GM15510 (cell line): ENCODE data around the gene UTP11.

Experiments
- POLR2A ChIP-seq: IDR thresholded peaks from 3 replicates; pipeline ENCODE4 v1.6.1; 2011; ENCODE audit warnings: borderline replicate concordance; ENCODE audit not compliant: insufficient read length; ENCODE audit errors: extremely low read depth

Gene UTP11

GRCh38 chr1:38050397-38051078, 38.0 kb downstream of the UTP11 start:
- no peak for TF ChIP-seq POLR2A

GRCh38 chr1:38051079-38051543, 38.6 kb downstream of the UTP11 start:
- no peak for TF ChIP-seq POLR2A

GRCh38 chr1:38052750-38053415, 40.3 kb downstream of the UTP11 start:
- no peak for TF ChIP-seq POLR2A

DNA sequence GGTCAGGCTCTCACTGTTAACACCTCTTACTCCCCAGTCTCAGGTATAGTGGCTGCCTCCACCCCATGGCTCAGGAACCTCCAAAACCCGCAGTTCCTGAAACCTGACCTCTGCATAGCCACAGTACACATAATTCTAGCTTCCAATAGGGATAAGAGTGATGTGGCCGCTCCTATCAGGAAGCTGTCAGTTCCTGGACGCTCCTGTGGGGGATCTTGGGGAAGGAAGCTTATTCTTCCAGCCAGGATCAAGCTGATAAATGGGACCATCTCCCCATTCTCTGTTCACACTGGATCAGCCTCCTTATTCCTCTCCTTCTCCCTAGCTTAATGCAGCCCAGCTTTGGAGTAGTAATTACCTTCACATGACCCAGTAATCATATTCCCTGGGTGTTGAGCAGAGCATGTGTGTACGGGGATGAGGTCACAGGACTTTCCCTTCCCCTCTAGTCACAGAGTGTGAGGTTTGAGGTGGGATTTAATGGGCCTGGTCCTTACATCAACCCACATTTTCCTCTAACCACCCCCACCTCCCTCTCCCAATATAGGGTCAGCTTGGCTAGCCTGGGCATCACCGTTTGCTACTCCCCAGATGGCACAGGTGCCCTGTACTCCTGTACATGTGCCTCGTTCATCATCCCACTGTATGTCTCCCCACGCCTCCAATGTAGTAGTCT, 41.0 kb downstream of the UTP11 start:
- TF ChIP-seq POLR2A = no peak

DNA sequence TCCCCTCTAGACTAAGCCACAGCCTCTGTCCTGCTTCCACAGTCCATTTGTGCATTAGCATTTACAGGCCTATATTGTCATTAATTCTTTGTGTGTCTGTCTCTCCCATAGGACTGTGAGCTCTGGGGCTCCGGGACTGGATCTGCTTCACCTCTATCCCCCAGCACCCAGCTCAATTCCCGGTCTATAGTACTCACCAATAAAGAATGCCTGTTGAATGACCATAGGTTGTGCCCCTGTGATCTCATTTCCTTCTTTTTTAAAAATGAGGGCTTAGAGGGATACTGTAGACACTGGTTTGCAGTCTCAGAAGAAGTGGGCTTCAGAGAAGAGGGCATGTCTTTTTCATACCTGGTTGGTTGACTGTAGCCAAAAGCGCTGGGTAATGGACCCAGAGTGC, 42.9 kb downstream of the UTP11 start:
- TF ChIP-seq POLR2A = no peak

DNA sequence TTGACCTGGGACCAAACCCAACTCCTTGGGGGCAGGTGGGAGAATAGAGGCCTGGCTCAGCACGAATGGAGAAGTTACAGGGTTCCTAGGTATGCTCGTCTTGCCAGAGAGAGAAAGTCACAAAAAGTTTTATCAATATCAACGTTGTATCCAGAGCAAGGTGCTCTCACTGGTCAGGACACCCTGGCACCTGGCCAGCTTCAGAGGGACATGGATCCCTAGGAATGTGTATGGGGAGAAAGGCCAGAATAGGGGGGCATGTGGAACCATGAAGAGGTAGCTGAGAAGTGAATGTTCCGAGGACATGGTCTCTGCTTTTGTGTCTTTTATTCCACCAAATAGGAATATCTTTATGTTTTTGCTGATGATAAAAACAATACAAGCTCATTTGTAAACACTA, 43.4 kb downstream of the UTP11 start:
- TF ChIP-seq POLR2A = no peak

DNA sequence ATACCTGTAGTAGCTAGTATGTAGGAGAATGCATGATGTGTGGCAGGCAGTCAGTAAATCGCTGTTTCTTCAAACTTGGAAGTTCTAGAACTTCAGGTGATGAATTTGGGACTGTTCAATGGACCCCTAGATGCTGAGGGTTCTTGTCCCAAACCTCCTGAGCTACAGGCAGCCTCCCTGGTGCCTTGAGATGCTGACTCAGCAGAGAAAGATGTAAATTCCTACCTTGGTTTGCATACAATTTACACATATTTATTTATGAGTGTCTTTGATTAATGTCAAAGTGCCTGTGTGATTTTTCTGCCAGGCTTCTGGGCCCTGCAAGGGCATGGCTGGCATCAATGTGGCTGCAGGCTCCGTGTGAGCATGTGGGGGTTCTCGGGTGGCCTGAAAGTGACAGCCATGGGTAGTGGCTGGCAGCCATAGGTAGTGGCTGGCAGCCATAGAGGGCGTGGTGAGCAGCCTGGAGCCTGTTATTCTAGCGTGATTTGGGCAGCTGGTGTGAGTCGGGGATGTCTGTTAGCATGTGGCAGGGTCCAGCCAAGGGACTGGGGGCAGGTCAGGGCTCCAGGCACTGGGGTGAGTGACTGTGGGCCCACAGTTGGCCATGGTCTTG, 47.2 kb downstream of the UTP11 start:
- TF ChIP-seq POLR2A = no peak

DNA sequence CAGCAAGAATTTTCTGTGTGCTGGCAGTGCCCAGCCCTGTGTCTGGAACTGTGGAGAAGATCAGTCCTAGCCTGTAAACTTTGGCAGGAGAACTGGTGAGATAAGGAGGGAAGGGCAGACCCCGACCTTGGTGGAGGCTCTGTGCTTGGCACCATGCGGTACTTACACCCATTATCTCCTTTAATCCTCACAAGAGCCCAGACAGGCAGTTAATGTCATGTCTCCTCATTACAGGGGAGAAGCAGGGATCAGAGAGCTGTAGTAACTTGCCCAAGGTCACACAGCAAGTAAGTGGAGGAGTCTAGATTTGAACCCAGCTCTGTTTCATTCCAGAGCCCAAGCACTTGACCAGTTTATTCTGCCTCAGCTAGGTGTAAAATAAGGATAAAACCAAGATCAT, 48.0 kb downstream of the UTP11 start:
- no peak for TF ChIP-seq POLR2A

DNA sequence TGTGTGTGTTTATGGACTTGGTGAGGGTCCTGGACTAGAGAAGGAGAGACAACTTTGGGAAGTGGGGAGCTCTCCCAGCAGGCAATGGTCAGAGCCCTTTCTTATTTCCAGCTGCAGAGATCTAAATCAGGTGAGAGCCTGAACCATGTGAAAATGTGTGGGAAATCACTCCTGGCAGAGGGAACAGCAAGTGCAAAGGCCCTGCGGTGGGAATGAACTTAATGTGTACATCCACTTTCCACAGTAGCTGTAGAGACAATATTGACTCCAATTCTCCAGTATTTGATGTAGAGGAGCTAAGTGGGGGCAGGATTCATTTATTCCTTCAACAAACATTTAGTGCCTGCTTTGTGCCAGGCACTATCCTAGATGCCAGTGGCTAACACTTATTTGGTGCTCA, 48.8 kb downstream of the UTP11 start:
- TF ChIP-seq POLR2A = no peak

DNA sequence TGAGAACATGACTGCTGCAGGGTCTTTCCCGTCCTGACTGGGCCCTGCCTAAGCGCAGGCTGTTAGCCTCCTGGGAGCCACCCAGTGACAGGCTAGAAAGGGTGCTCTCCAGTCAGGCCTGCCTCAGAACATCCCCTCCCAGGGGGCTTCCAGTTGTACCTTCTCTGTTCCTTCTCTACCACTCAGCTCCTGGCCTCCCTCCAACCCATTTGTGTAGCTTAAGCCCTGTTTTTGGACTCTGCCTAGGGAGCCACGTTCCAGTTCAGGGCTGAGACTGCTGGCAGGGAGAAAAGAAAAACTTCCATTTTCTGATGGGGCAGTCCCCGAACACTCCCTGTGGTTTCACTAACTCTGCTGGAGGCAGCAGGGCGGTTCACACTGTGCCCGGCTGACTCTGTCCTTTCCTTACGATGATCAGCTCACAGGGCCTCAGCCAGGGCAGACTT, 49.4 kb downstream of the UTP11 start:
- TF ChIP-seq POLR2A = no peak

DNA sequence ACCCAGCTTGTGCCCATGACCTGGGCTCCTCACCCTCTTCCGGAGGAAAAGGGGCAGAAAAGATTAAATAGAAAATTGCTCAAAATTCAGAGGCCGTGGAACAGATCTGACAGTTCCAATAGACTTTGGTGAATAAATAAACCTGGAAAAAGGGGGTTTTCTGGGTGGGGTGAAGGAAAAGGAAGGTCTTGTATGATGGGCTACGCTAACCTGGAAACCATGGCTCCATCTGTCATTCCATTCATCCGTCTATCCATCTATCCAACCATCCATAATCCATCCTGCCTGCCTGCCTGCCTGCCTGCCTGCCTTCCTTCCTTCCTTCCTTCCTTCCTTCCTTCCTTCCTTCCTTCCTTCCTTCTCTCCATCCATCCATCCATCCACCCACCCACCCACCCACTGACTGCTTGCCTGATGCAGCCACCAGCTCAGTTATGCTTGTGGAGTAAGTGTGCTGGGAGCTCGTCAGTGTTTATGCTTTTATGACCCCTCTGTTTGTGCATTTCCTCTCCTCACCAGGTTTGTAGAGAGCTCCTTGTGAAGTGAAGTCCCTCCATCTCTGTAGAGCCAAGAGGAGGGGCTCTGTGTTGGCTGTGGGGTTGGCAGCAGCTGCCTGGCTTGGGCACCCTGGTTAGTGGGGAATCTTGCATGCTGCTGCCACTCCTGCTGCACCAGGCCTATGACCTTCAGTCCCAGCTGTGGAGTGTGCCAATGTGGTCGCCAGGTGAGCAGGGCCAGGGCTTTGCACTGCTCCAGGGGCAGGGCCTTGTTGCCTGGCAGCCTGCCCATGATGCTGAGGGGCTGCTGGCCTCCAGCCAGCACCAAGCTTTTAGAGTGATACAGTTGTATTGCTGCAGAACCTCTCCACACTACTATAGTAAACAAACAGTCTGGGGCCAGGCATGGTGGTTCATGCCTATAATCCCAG, 50.1 kb downstream of the UTP11 start:
- TF ChIP-seq POLR2A = no peak

DNA sequence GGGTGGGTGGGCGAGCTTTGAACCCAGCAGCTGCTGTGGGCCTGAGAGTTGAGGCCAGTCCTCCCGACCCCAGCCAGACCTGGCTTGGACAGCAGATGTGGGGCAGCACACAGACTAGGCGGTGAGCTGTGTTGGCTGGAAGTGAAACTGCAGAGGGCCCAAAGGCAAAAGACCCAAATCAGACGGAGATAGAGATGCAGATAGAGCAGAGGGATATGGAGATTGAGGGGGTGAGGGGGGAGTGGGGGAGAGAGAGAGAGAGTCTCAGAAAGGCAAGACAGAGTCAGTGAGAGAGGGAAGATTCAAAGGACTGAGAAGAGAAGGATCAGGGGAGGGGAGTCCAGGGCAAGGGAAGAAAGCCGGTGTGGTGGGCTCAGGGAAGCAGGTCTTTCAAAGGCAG, 51.1 kb downstream of the UTP11 start:
- no peak for TF ChIP-seq POLR2A

- TF ChIP-seq POLR2A = no peak
Observed at GRCh38 chr1:38064197-38064903, 51.8 kb downstream of the UTP11 start.
